Measurements from ENCODE around the gene SNUPN. TPM values are rescaled to one million over a fixed set of nuclear protein-coding genes. Genes with fewer than 3 reads are reported as not detected.

The SNUPN gene
- total RNA-seq, 3 donors from 2014 or later = 18.7 to 23.9 (median 18.9) TPM

DNA sequence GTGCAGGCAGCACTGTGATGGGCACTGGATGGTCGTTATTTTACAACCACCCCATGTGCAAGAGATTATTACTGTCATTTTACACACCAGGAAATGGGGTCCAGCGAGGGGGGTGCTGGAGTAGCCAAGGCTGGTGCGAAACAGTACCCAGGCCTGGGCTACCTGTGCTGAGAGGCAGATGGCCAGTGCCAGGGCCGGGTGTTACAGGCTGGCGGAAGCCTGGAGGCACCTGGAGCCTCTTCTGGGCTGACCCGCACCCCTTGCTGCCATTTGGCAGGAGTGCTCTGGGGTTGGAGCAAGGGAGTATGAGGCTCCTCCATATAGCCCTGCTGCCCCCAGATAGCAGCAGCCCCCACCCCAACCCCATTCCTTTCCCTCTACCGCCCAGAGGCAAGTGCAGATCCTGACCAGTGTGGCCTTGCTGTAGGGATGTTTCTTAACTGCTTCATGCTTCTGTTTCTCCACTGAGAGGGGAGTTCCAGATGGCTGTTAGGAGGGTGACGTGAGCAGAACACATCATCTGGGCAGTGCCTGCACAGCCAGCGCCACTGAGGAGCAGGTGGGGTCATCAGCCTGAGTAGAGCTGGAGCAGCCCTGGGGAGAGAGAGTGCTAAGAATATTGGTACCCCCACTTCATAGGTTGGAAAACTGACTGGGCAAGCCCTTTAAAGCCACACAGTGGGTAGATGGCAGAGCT is 37.4 kb upstream of the SNUPN start:
- no peak for DNase-seq
- no peak for ATAC-seq
- Histone ChIP-seq H3K9me3 (no peaks in the 10 kb centered on the region), H3K4me3 (no peak overlapping the region), H3K4me1 (ENCODE audit: low read depth) (peaks cover 53% of the 10 kb centered on the region), H3K36me3 (ENCODE audit: low read depth) (no peaks in the 10 kb centered on the region)
- intact Hi-C loops (cut with DNase I, micrococcal nuclease) = no loop called here
- TF ChIP-seq, protein P1, sequence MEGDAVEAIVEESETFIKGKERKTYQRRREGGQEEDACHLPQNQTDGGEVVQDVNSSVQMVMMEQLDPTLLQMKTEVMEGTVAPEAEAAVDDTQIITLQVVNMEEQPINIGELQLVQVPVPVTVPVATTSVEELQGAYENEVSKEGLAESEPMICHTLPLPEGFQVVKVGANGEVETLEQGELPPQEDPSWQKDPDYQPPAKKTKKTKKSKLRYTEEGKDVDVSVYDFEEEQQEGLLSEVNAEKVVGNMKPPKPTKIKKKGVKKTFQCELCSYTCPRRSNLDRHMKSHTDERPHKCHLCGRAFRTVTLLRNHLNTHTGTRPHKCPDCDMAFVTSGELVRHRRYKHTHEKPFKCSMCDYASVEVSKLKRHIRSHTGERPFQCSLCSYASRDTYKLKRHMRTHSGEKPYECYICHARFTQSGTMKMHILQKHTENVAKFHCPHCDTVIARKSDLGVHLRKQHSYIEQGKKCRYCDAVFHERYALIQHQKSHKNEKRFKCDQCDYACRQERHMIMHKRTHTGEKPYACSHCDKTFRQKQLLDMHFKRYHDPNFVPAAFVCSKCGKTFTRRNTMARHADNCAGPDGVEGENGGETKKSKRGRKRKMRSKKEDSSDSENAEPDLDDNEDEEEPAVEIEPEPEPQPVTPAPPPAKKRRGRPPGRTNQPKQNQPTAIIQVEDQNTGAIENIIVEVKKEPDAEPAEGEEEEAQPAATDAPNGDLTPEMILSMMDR (IDR thresholded peaks at IDR 0.05) = no peak

DNA sequence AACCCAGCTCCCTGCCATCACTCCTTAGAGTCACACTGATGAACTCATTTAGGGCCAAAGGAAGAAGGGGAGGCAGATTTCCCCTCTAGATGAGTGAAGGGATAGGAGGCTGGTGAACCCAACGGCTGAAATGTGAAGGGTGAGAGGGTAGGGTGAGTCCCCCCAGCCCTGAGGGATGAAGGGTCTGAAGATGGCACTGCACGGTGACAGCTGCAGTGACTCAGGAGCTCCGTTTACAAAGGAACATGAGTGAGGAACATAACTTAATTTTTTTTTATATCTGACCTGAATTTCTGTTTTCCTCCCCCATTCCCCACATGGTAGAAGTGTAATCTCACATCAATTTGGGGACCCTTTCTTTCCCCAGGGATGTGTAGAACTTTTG is 36.2 kb upstream of the SNUPN start:
- ATAC-seq (no peak), DNase-seq (no peak)
- TF ChIP-seq, protein P1 (IDR thresholded peaks at IDR 0.05) = no peak
- peaks cover 44% of the 10 kb centered on the region for H3K4me1 ChIP-seq (ENCODE audit: low read depth)
- no peaks in the 10 kb centered on the region for H3K9me3 ChIP-seq
- H3K4me3 ChIP-seq = no peak overlapping the region
- intact Hi-C loops (cut with DNase I, micrococcal nuclease) = no loop called here
- H3K36me3 ChIP-seq (ENCODE audit: low read depth) = no peaks in the 10 kb centered on the region

DNA sequence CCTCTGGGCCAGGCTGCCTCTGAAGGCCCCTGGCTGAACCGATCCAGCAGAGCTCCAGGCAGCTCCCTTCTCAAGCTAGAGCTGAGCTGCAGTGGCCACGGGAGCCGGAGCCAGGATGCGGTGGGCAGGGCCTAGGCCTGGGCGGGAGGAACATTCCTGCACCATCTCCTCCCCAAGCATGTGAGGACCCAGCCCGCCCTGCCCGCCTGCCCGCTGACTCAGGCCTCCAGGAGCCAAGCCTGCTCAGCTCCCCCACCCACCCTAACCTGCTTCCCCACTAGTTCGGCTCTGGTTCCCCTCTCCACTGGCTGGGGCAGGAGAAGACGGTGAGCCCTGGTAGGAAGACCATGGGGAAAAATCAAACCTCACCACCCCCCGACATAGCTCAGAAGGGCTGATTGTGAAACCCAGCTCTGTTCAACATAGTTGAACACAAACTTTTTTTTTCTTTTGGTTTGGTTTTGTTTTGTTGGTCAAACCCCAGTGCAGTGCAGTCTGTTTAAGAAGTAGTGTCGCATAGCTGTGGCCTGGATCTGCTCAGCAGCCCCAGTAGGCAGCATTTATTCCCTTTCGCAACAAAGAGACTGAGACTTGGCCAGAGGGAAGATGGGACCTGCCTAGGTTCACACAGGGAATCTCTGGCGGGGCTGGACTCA is 35.7 kb upstream of the SNUPN start:
- no peaks in the 10 kb centered on the region for H3K9me3 ChIP-seq
- H3K36me3 ChIP-seq (ENCODE audit: low read depth) = no peaks in the 10 kb centered on the region
- intact Hi-C loops (cut with DNase I, micrococcal nuclease) = no loop called here
- peak; percentile 59 to 84 (median 73) for DNase-seq
- no peak overlapping the region for H3K4me3 ChIP-seq
- TF ChIP-seq, protein P1 (IDR thresholded peaks at IDR 0.05) = no peak
- peak; percentile 43 for ATAC-seq
- peaks cover 39% of the 10 kb centered on the region for H3K4me1 ChIP-seq (ENCODE audit: low read depth)

DNA sequence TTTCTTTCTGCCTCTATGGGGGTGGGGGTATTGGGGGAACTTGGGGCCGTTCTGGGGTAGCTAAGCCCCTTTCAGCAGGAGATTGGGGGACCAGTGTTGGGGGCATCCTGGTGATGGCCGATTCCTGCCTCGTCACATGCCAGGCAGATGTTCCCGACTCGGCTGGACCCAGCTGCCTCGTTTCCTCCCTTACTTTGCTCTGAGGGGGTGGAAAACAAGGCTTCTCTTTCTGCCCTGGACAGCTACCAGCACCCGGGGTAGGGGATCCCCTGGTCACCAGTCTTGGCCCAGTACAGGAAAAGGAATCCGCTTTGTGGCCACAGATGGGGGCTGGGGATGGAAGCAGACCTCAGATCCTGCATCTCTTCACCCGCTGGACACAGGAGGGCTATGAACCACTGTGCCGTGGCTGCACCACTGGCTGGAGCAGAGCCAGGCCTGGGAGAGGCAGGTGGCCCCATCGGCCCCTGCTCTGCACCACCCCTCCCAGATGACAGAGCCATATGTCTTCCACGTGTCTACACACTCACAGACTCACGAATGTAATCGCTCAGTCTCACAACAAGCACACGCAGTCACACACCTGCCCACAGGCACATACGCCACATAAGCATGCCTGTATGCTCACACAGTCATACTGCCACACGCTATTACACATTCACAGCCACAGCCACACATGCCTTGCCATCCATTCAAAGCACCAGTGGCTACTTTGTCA is 34.6 kb upstream of the SNUPN start:
- TF ChIP-seq, protein P1 (IDR thresholded peaks at IDR 0.05) = no peak
- H3K4me3 ChIP-seq = no peak overlapping the region
- no peak for ATAC-seq
- peaks cover 31% of the 10 kb centered on the region for H3K4me1 ChIP-seq (ENCODE audit: low read depth)
- DNase-seq = no peak
- no peaks in the 10 kb centered on the region for H3K36me3 ChIP-seq (ENCODE audit: low read depth)
- intact Hi-C loops (cut with DNase I, micrococcal nuclease) = no loop called here
- H3K9me3 ChIP-seq = no peaks in the 10 kb centered on the region

DNA sequence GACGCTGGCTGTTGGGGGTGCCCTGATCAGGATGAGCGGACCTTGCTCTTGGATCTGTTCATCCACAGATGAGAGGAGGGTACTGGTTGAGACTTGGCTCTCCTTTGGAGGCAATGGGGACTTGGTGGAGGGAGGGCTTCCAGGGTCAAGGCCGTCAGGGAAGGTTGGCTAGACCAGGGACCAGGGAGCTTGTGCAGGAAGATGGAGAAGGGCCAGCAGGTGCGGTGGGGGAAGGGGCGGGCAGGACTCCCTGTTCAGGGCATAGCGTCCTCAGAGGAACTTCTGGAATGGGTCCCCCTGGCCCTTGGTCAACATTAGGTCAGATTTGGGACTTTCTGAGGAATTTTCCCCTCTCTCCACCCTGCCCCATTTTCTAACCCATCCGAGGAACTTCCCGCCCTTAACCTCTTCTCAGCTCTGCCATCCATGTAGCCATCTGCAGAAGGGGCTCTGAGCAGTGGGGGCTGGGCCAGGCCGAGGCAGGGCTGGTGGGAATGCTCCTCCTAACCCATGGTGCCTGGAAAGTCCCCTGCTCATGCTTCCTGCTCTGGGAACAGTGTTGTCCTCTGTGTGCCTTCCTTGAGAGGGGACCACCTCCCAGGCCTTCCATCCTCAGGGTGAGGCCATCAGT is 33.7 kb upstream of the SNUPN start:
- Histone ChIP-seq H3K4me3 (no peak overlapping the region), H3K4me1 (ENCODE audit: low read depth) (peaks cover 23% of the 10 kb centered on the region), H3K36me3 (ENCODE audit: low read depth) (no peaks in the 10 kb centered on the region), H3K9me3 (no peaks in the 10 kb centered on the region)
- intact Hi-C loops (cut with DNase I, micrococcal nuclease) = no loop called here
- TF ChIP-seq, protein P1 (IDR thresholded peaks at IDR 0.05) = no peak
- DNase-seq = no peak
- ATAC-seq = no peak

Data from mucosa of descending colon (tissue), 3 donors.